Panc1 (cell line): ENCODE measurements around the gene ZMAT5. TPM values are rescaled to one million over a fixed set of nuclear protein-coding genes. Genes with fewer than 3 reads are reported as not detected.

Experiments
- ATAC-seq: fragments of 200-7000 bp; cut with Tn5 transposase; 2 replicates; pipeline ENCODE4 v1.9.1; 2020; ENCODE audit warnings: mild to moderate bottlenecking, moderate library complexity
- BruUV-seq: library from RNA; stranded (reverse); fragments of 400-500 nt; replicated peaks from 2 replicates; lab custom pipeline; 2021; lab: Mats Ljungman, UMichigan
- CTCF ChIA-PET: fragments of 300-600 bp; sonication (Branson Sonifier 250); formaldehyde crosslinking; loops from one replicate; lab custom pipeline; 2022; ENCODE audit warnings: antibody characterized with exemption; lab: Charles Lee
- POLR2A ChIA-PET: fragments of 300-600 bp; sonication (Branson Sonifier 250); formaldehyde crosslinking; loops from one replicate; lab custom pipeline; 2022; ENCODE audit warnings: antibody characterized with exemption; lab: Charles Lee
- DNase-seq: peaks from one replicate; pipeline ENCODE4 v3.0.0-alpha.2; 2010; ENCODE audit warnings: low read depth, low spot score
- H3K27ac ChIP-seq: 2 replicates; pipeline ENCODE4 v1.5.1; 2011; ENCODE audit warnings: mild to moderate bottlenecking, low read length, inconsistent platforms
- H3K27me3 ChIP-seq: fragments of 200-500 bp; sonication (Bioruptor generic); 2 replicates; pipeline ENCODE4 v1.6.0; 2014; ENCODE audit warnings: low read length, inconsistent platforms; ENCODE audit not compliant: control insufficient read depth, insufficient read depth
- H3K36me3 ChIP-seq: fragments of 200-500 bp; sonication (Bioruptor generic); 2 replicates; pipeline ENCODE4 v1.5.1; 2014; ENCODE audit warnings: inconsistent platforms, mild to moderate bottlenecking, low read length, moderate library complexity; ENCODE audit not compliant: control insufficient read depth, insufficient read depth
- H3K4me1 ChIP-seq: 2 replicates; pipeline ENCODE4 v1.5.1; 2011; ENCODE audit warnings: inconsistent platforms, mild to moderate bottlenecking, low read length, moderate library complexity; ENCODE audit not compliant: control insufficient read depth, insufficient read depth
- H3K4me3 ChIP-seq, 2 experiments: 2 replicates each; pipeline ENCODE4 v1.5.1; 2011 to 2012; ENCODE audit warnings: low read depth in 2 of 2, low read length in 2 of 2, mild to moderate bottlenecking in 2 of 2, inconsistent platforms in 1 of 2, moderate library complexity in 1 of 2
- H3K9me3 ChIP-seq: fragments of 200-500 bp; sonication (Bioruptor generic); 2 replicates; pipeline ENCODE4 v1.5.1; 2014; ENCODE audit warnings: low read depth, mild to moderate bottlenecking, inconsistent platforms, low read length, moderate library complexity; ENCODE audit not compliant: control insufficient read depth, insufficient read depth
- POLR2AphosphoS5 ChIP-seq: IDR thresholded peaks from 2 replicates; pipeline ENCODE4 v1.6.1; 2012; ENCODE audit warnings: mild to moderate bottlenecking, low read depth, low read length, moderate library complexity
- SIN3A ChIP-seq: IDR thresholded peaks from 2 replicates; pipeline ENCODE4 v1.6.1; 2012; ENCODE audit warnings: low read depth, mild to moderate bottlenecking, low read length, moderate library complexity, borderline replicate concordance; ENCODE audit not compliant: insufficient read depth
- TCF7L2 ChIP-seq: IDR thresholded peaks from 2 replicates; pipeline ENCODE4 v1.6.1; 2011; ENCODE audit warnings: mild to moderate bottlenecking, low read depth, low read length, inconsistent platforms
- in situ Hi-C: cut with HindIII; loops from 2 replicates; pipeline ENCODE4 v1.10.0; 2016; ENCODE audit warnings: low sequenced_read_pairs, low pct_unique_long_range_greater_than_20kb
- intact Hi-C: fragments of 100-400 bp; cut with micrococcal nuclease; formaldehyde crosslinking; loops from one replicate; pipeline ENCODE4 v1.10.0; 2022; ENCODE audit not compliant: unreplicated experiment
- total RNA-seq: library from RNA; stranded (reverse); gene quantifications from one replicate; pipeline ENCODE4 v1.2.1, GENCODE V29; 2021; ENCODE audit not compliant: unreplicated experiment
- TF ChIP-seq, protein P1 (sequence below): fragments of 450-650 bp; IDR thresholded peaks from 2 replicates; pipeline ENCODE4 v1.5.1; 2017; ENCODE audit warnings: mild to moderate bottlenecking
- TF ChIP-seq, protein P2 (sequence below), 2 experiments: IDR thresholded peaks; 2 replicates each; pipeline ENCODE4 v1.6.1; 2011 to 2012; ENCODE audit warnings: low read depth in 2 of 2, control low read depth in 1 of 2, low read length in 1 of 2, mild to moderate bottlenecking in 1 of 2, moderate library complexity in 1 of 2; ENCODE audit not compliant: insufficient read depth in 1 of 2

Gene ZMAT5
- total RNA-seq, 1 experiment from 2014 or later, result 22.4 TPM

DNA sequence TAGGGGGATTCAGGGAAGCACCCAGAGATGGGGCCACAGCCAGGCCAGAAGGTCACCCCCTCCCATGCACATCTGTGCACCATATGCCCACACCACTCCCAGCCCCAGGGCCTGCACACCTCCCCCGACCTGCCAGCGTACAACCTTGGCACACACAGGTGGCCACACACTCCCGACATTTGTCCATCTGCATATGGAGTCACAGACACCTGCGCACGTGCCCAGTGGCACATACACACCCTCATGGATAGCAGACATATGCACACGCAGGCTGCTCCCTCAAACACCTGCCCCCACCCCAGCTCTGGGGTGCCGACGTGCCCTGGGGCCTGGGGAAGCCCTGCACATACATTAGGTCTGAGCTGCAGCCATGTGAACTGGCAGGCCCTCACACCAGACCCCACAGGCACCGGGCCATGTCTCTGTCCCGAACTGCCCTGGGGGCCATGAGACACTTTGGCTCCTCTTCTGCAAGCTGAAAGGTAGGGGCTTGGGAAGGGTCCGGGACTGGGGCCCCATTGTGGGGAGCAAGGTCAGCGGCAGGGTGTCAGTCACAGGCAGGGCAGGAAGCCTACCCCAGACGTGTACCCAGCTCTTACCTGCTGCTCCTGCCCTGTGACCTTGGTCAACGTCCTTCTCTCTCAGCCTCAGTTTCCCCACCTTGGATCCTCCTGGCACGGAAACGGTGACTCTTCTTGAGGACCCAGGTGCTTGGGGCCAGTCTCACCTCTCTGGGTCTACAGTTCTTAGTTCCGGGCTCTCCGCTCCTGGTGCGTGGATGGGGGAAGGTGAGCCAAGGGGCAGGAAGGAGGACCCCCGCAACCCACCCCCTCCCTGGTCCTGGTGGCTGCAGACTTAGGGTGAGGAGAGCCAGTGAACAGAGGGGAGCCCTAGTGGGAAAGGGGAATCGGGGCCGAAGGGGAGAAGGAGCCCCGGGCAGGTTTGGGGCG, 47.6 kb downstream of the ZMAT5 start:
- Histone ChIP-seq H3K9me3 (no peaks in the 10 kb centered on the region), H3K27ac (no peak overlapping the region), H3K4me3 (no peak overlapping the region), H3K27me3 (no peaks in the 10 kb centered on the region), H3K36me3 (no peaks in the 10 kb centered on the region), H3K4me1 (no peaks in the 10 kb centered on the region)
- no TSS peak for BruUV-seq
- in situ Hi-C loops (no loop called here), intact Hi-C loops (no loop called here)
- POLR2A ChIA-PET, result no interaction called here
- CTCF ChIA-PET, result no interaction called here
- no peak for TF ChIP-seq SIN3A
- no peak for TF ChIP-seq TCF7L2
- TF ChIP-seq, protein P1, sequence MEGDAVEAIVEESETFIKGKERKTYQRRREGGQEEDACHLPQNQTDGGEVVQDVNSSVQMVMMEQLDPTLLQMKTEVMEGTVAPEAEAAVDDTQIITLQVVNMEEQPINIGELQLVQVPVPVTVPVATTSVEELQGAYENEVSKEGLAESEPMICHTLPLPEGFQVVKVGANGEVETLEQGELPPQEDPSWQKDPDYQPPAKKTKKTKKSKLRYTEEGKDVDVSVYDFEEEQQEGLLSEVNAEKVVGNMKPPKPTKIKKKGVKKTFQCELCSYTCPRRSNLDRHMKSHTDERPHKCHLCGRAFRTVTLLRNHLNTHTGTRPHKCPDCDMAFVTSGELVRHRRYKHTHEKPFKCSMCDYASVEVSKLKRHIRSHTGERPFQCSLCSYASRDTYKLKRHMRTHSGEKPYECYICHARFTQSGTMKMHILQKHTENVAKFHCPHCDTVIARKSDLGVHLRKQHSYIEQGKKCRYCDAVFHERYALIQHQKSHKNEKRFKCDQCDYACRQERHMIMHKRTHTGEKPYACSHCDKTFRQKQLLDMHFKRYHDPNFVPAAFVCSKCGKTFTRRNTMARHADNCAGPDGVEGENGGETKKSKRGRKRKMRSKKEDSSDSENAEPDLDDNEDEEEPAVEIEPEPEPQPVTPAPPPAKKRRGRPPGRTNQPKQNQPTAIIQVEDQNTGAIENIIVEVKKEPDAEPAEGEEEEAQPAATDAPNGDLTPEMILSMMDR, result no peak
- TF ChIP-seq, protein P2, sequence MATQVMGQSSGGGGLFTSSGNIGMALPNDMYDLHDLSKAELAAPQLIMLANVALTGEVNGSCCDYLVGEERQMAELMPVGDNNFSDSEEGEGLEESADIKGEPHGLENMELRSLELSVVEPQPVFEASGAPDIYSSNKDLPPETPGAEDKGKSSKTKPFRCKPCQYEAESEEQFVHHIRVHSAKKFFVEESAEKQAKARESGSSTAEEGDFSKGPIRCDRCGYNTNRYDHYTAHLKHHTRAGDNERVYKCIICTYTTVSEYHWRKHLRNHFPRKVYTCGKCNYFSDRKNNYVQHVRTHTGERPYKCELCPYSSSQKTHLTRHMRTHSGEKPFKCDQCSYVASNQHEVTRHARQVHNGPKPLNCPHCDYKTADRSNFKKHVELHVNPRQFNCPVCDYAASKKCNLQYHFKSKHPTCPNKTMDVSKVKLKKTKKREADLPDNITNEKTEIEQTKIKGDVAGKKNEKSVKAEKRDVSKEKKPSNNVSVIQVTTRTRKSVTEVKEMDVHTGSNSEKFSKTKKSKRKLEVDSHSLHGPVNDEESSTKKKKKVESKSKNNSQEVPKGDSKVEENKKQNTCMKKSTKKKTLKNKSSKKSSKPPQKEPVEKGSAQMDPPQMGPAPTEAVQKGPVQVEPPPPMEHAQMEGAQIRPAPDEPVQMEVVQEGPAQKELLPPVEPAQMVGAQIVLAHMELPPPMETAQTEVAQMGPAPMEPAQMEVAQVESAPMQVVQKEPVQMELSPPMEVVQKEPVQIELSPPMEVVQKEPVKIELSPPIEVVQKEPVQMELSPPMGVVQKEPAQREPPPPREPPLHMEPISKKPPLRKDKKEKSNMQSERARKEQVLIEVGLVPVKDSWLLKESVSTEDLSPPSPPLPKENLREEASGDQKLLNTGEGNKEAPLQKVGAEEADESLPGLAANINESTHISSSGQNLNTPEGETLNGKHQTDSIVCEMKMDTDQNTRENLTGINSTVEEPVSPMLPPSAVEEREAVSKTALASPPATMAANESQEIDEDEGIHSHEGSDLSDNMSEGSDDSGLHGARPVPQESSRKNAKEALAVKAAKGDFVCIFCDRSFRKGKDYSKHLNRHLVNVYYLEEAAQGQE (IDR thresholded peaks at IDR 0.05; ENCODE audit: insufficient read depth in 1 of 2, low read depth in 2 of 2, low read length in 1 of 2), result no peak
- TF ChIP-seq POLR2AphosphoS5, result no peak
- ATAC-seq (no peak), DNase-seq (no peak)

DNA sequence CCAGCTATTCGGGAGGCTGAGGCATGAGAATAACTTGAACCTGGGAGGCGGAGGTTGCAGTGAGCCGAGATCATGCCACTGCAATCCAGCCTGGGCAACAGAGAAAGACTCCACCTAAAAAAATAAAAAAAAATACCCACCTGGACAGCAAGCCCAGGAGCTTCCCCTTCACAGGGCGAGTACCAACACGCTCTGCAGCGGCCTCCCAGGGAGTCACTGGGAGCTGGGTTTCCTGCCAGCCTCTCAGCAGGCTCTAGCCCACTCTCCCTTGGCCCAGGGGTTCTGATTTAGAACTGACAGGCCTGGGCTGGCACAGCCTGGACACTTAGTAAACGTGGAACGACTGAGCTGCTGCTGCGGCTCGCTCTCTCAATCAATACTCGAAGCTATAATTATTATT, 49.0 kb downstream of the ZMAT5 start:
- no peaks in the 10 kb centered on the region for H3K27me3 ChIP-seq
- no peaks in the 10 kb centered on the region for H3K4me1 ChIP-seq
- ATAC-seq (no peak), DNase-seq (no peak)
- POLR2A ChIA-PET, result no interaction called here
- TF ChIP-seq POLR2AphosphoS5 (no peak), TCF7L2 (no peak), SIN3A (no peak)
- TF ChIP-seq, protein P2 (IDR thresholded peaks at IDR 0.05; ENCODE audit: insufficient read depth in 1 of 2, low read depth in 2 of 2, low read length in 1 of 2), result no peak
- TF ChIP-seq, protein P1, result no peak
- CTCF ChIA-PET, result interaction anchor here (0.6 kb wide), 1 partner anchor 181 kb away, joined by 6 read pairs; no protein-coding TSS in a partner anchor
- no peak overlapping the region for H3K27ac ChIP-seq
- intact Hi-C loops (no loop called here), in situ Hi-C loops (no loop called here)
- BruUV-seq, result no TSS peak
- no peaks in the 10 kb centered on the region for H3K36me3 ChIP-seq
- H3K9me3 ChIP-seq, result no peaks in the 10 kb centered on the region
- no peak overlapping the region for H3K4me3 ChIP-seq
